ENCODE measurements around the gene SLMAP. TPM values are rescaled to one million over a fixed set of nuclear protein-coding genes. Genes with fewer than 3 reads are reported as not detected.
A peak's percentile ranks its signal among the peaks of the same experiment; 100 is the strongest.

SLMAP gene
- total and polyA plus RNA-seq, 2 experiments from 2014 or later: 32.1 to 73.0 TPM

DNA sequence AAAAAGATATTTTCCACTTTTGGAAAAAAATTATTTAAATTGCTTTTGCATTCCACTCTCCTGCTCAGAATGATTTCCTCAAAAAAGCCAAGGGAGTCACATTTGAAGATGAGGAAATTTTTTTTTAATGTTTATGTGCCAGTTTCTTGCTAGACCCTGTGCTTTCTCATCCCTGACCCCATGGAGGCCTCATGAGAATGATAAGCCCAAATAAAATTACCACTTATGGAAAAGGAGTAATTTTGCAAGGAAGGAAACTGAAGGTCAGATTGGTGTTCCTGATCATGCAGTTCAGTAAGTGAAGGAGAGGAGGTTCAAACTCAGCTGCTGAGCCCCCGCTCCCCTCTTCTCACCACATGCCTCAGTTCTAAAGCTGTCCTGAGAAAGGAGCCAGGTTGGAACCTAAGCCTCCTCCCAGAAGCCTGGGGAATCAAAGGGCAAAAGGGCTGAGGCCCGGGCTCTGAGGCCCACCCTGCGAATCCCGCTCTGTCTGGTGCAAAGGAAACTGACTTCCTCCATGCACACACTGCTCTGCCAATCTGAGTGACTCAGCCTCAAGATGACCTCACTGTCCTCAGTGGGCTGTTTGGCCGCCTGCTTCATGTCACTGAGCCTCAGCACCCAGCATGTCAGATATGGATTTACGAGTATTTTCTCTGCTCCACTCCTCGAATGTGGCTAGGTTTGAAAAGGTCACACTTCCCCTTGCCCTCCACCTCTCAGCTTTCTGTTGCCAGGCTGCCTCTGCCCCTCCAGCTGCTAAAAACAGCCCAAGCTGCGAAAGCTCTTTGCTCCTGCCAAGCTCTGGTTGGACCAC is 195.2 kb downstream of the SLMAP start:
- Mint-ChIP-seq H3K27ac (peak overlapping the region; percentile 86), H3K4me3 (no peak overlapping the region), H3K4me1 (peaks cover 34% of the 10 kb centered on the region), H3K9me3 (no peaks in the 10 kb centered on the region), H3K36me3 (ENCODE audit: low read depth) (no peaks in the 10 kb centered on the region), H3K27me3 (ENCODE audit: insufficient read depth, low read depth, poor library complexity) (peaks cover 9% of the 10 kb centered on the region)
- Histone ChIP-seq H4K20me1 (replicated peaks; ENCODE audit: insufficient read depth) (no peaks in the 10 kb centered on the region), H3K27ac (ENCODE audit: low read depth) (peak overlapping the region; percentile 1), H3K4me1 (ENCODE audit: insufficient read depth) (peaks cover 16% of the 10 kb centered on the region), H3F3A (replicated peaks; ENCODE audit: low read depth) (no peaks in the 10 kb centered on the region), H3K27me3 (ENCODE audit: insufficient read depth) (no peaks in the 10 kb centered on the region), H3K36me3 (ENCODE audit: insufficient read depth) (no peaks in the 10 kb centered on the region), H3K4me3 (no peak overlapping the region), H3K79me2 (replicated peaks; ENCODE audit: insufficient read depth) (no peaks in the 10 kb centered on the region), H3K9me2 (ENCODE audit: insufficient read depth) (no peaks in the 10 kb centered on the region), H2AFZ (peak overlapping the region; percentile 60; the same call in 1 of the 2 replicates), H3K4me2 (no peak overlapping the region)
- TF ChIP-seq, protein P1, sequence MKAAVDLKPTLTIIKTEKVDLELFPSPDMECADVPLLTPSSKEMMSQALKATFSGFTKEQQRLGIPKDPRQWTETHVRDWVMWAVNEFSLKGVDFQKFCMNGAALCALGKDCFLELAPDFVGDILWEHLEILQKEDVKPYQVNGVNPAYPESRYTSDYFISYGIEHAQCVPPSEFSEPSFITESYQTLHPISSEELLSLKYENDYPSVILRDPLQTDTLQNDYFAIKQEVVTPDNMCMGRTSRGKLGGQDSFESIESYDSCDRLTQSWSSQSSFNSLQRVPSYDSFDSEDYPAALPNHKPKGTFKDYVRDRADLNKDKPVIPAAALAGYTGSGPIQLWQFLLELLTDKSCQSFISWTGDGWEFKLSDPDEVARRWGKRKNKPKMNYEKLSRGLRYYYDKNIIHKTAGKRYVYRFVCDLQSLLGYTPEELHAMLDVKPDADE (IDR thresholded peaks at IDR 0.05): no peak
- no peak for TF ChIP-seq CREB1 (CRISPR knock-in tag; IDR thresholded peaks at IDR 0.05; ENCODE audit: low read depth)
- no peak for TF ChIP-seq STAT1 (IDR thresholded peaks at IDR 0.05; ENCODE audit: unreplicated experiment)
- TF ChIP-seq, protein P2, sequence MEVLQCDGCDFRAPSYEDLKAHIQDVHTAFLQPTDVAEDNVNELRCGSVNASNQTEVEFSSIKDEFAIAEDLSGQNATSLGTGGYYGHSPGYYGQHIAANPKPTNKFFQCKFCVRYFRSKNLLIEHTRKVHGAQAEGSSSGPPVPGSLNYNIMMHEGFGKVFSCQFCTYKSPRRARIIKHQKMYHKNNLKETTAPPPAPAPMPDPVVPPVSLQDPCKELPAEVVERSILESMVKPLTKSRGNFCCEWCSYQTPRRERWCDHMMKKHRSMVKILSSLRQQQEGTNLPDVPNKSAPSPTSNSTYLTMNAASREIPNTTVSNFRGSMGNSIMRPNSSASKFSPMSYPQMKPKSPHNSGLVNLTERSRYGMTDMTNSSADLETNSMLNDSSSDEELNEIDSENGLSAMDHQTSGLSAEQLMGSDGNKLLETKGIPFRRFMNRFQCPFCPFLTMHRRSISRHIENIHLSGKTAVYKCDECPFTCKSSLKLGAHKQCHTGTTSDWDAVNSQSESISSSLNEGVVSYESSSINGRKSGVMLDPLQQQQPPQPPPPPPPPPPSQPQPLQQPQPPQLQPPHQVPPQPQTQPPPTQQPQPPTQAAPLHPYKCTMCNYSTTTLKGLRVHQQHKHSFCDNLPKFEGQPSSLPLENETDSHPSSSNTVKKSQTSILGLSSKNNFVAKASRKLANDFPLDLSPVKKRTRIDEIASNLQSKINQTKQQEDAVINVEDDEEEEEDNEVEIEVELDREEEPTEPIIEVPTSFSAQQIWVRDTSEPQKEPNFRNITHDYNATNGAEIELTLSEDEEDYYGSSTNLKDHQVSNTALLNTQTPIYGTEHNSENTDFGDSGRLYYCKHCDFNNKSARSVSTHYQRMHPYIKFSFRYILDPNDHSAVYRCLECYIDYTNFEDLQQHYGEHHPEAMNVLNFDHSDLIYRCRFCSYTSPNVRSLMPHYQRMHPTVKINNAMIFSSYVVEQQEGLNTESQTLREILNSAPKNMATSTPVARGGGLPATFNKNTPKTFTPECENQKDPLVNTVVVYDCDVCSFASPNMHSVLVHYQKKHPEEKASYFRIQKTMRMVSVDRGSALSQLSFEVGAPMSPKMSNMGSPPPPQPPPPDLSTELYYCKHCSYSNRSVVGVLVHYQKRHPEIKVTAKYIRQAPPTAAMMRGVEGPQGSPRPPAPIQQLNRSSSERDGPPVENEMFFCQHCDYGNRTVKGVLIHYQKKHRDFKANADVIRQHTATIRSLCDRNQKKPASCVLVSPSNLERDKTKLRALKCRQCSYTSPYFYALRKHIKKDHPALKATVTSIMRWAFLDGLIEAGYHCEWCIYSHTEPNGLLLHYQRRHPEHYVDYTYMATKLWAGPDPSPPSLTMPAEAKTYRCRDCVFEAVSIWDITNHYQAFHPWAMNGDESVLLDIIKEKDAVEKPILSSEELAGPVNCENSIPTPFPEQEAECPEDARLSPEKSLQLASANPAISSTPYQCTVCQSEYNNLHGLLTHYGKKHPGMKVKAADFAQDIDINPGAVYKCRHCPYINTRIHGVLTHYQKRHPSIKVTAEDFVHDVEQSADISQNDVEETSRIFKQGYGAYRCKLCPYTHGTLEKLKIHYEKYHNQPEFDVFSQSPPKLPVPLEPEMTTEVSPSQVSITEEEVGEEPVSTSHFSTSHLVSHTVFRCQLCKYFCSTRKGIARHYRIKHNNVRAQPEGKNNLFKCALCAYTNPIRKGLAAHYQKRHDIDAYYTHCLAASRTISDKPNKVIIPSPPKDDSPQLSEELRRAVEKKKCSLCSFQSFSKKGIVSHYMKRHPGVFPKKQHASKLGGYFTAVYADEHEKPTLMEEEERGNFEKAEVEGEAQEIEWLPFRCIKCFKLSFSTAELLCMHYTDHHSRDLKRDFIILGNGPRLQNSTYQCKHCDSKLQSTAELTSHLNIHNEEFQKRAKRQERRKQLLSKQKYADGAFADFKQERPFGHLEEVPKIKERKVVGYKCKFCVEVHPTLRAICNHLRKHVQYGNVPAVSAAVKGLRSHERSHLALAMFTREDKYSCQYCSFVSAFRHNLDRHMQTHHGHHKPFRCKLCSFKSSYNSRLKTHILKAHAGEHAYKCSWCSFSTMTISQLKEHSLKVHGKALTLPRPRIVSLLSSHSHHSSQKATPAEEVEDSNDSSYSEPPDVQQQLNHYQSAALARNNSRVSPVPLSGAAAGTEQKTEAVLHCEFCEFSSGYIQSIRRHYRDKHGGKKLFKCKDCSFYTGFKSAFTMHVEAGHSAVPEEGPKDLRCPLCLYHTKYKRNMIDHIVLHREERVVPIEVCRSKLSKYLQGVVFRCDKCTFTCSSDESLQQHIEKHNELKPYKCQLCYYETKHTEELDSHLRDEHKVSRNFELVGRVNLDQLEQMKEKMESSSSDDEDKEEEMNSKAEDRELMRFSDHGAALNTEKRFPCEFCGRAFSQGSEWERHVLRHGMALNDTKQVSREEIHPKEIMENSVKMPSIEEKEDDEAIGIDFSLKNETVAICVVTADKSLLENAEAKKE (CRISPR knock-in tag; IDR thresholded peaks at IDR 0.05): no peak
- TF ChIP-seq, protein P3, sequence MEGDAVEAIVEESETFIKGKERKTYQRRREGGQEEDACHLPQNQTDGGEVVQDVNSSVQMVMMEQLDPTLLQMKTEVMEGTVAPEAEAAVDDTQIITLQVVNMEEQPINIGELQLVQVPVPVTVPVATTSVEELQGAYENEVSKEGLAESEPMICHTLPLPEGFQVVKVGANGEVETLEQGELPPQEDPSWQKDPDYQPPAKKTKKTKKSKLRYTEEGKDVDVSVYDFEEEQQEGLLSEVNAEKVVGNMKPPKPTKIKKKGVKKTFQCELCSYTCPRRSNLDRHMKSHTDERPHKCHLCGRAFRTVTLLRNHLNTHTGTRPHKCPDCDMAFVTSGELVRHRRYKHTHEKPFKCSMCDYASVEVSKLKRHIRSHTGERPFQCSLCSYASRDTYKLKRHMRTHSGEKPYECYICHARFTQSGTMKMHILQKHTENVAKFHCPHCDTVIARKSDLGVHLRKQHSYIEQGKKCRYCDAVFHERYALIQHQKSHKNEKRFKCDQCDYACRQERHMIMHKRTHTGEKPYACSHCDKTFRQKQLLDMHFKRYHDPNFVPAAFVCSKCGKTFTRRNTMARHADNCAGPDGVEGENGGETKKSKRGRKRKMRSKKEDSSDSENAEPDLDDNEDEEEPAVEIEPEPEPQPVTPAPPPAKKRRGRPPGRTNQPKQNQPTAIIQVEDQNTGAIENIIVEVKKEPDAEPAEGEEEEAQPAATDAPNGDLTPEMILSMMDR (conservative IDR thresholded peaks at IDR 0.05; ENCODE audit: low read depth in 2 of 2): no peak
- TF ChIP-seq, protein P4, sequence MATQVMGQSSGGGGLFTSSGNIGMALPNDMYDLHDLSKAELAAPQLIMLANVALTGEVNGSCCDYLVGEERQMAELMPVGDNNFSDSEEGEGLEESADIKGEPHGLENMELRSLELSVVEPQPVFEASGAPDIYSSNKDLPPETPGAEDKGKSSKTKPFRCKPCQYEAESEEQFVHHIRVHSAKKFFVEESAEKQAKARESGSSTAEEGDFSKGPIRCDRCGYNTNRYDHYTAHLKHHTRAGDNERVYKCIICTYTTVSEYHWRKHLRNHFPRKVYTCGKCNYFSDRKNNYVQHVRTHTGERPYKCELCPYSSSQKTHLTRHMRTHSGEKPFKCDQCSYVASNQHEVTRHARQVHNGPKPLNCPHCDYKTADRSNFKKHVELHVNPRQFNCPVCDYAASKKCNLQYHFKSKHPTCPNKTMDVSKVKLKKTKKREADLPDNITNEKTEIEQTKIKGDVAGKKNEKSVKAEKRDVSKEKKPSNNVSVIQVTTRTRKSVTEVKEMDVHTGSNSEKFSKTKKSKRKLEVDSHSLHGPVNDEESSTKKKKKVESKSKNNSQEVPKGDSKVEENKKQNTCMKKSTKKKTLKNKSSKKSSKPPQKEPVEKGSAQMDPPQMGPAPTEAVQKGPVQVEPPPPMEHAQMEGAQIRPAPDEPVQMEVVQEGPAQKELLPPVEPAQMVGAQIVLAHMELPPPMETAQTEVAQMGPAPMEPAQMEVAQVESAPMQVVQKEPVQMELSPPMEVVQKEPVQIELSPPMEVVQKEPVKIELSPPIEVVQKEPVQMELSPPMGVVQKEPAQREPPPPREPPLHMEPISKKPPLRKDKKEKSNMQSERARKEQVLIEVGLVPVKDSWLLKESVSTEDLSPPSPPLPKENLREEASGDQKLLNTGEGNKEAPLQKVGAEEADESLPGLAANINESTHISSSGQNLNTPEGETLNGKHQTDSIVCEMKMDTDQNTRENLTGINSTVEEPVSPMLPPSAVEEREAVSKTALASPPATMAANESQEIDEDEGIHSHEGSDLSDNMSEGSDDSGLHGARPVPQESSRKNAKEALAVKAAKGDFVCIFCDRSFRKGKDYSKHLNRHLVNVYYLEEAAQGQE (IDR thresholded peaks at IDR 0.05; ENCODE audit: unreplicated experiment): no peak
- no peak for TF ChIP-seq ZNF114 (CRISPR knock-in tag; IDR thresholded peaks at IDR 0.05)
- no peak for TF ChIP-seq NANOG (IDR thresholded peaks at IDR 0.05; ENCODE audit: borderline replicate concordance)
- TF ChIP-seq EZH2phosphoT487 (IDR thresholded peaks at IDR 0.05; ENCODE audit: unreplicated experiment): no peak
- peak; percentile 14; the same call in 1 of the 3 replicates for ATAC-seq
- DNase-seq (ENCODE audit: low spot score): no peak
